Uterus (tissue), 2 donors: ENCODE results near the gene GTF3C6.

Source experiments
- CTCF ChIP-seq, 4 experiments: fragments of 200-600 bp in 2 of 4; fragments of 450-650 bp in 2 of 4; sonication (generic) in 2 of 4; IDR thresholded peaks; one replicate each; pipeline ENCODE4 v1.5.1; 2016 to 2019; ENCODE audit warnings: antibody characterized with exemption in 4 of 4, mild to moderate bottlenecking in 2 of 4, moderate library complexity in 1 of 4
- POLR2A ChIP-seq, 2 donors: fragments of 450-650 bp; IDR thresholded peaks; one replicate each; pipeline ENCODE4 v1.6.1; 2016; ENCODE audit warnings: antibody characterized with exemption in 2 of 2, mild to moderate bottlenecking in 1 of 2, moderate library complexity in 1 of 2

- no peak for TF ChIP-seq POLR2A (IDR thresholded peaks at IDR 0.05)
- TF ChIP-seq CTCF (IDR thresholded peaks at IDR 0.05) = no peak
These were observed 54.8 kb downstream of the GTF3C6 start for GRCh38 chr6:111013144-111013915.
